HL-60/S4 (cell line): ENCODE data around the gene USP34.

Experiments
- in situ Hi-C: fragments of 300-500 bp; cut with MboI; formaldehyde crosslinking; loops from 2 replicates; pipeline ENCODE4 v1.14.3; 2022; ENCODE audit warnings: low sequenced_read_pairs

The USP34 gene

GRCh38 chr2:61255580-61256437, 215.1 kb downstream of the USP34 start:
- in situ Hi-C loops: no loop called here

GRCh38 chr2:61254536-61254935, 216.4 kb downstream of the USP34 start:
- in situ Hi-C loops: no loop called here

- in situ Hi-C loops: no loop called here
Measured at GRCh38 chr2:61253136-61253535, 217.8 kb downstream of the USP34 start.

- in situ Hi-C loops: no loop called here
Measured at GRCh38 chr2:61252031-61252430, 218.9 kb downstream of the USP34 start.

GRCh38 chr2:61249521-61250071, 221.3 kb downstream of the USP34 start:
- in situ Hi-C loops: no loop called here

- in situ Hi-C loops: no loop called here
Measured at GRCh38 chr2:61247204-61247812, 223.6 kb downstream of the USP34 start.

- in situ Hi-C loops: no loop called here
Measured at GRCh38 chr2:61244694-61245093, 226.2 kb downstream of the USP34 start.

GRCh38 chr2:61241266-61241665, 229.6 kb downstream of the USP34 start:
- in situ Hi-C loops: no loop called here

GRCh38 chr2:61238219-61239012, 232.5 kb downstream of the USP34 start:
- in situ Hi-C loops: no loop called here

- in situ Hi-C loops: no loop called here
Measured at GRCh38 chr2:61235716-61236115, 235.2 kb downstream of the USP34 start.

GRCh38 chr2:61233581-61233980, 237.3 kb downstream of the USP34 start:
- in situ Hi-C loops: no loop called here

- in situ Hi-C loops: no loop called here
Measured at GRCh38 chr2:61229936-61230335, 241.0 kb downstream of the USP34 start.

GRCh38 chr2:61222567-61222966, 248.3 kb downstream of the USP34 start:
- in situ Hi-C loops: no loop called here

GRCh38 chr2:61221819-61222218, 249.1 kb downstream of the USP34 start:
- in situ Hi-C loops: no loop called here

GRCh38 chr2:61220768-61221167, 250.1 kb downstream of the USP34 start:
- in situ Hi-C loops: no loop called here

GRCh38 chr2:61218817-61219170, 252.1 kb downstream of the USP34 start:
- in situ Hi-C loops: no loop called here

GRCh38 chr2:61218076-61218816, 252.6 kb downstream of the USP34 start:
- in situ Hi-C loops: no loop called here

- in situ Hi-C loops: no loop called here
Measured at GRCh38 chr2:61214171-61214570, 256.7 kb downstream of the USP34 start.

GRCh38 chr2:61210332-61210981, 260.4 kb downstream of the USP34 start:
- in situ Hi-C loops: no loop called here

GRCh38 chr2:61205132-61205531, 265.8 kb downstream of the USP34 start:
- in situ Hi-C loops: no loop called here
